T-helper 22 cell (primary cell): Measurements from ENCODE around the gene ZNF222.

Experiments used
- DNase-seq: peaks from one replicate; pipeline ENCODE4 v3.0.0-alpha.2; 2020; ENCODE audit warnings: low read depth

The ZNF222 gene

DNA sequence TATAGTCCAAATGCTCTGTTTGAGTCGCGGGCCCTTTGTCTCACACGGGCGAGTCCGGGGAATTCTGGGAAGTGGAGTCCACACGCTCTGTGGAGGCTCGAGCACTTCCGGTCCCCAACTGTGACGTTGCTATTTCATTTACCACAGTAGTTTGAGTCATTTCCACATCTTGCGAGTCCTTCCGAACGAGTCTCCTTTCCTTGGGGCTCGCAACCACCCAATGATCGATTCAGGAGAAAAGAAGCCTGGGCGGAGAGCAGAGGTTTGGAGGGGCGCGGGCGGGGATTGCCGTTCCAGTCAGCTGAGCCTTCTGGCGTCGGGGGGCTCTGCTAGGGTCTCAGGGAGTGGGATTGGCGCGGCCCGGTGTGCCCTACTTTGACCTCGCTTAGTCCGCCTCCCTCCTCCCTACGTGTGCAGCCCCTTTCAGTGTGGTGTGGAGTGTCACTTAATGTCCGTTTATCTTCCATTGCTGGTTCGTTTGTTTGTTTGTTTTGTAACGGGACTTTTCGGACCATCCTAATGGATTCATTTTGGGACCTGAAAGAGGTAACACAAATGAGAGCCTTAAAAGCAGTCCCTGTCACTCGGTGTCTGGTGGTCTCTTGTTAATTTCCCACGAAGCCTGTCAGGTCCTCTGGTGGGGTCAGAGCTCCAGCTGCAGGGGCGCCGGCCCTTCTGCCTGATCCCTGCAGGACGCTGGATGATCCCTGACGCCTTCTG, at the start of gene ZNF222:
ZNF222 (plus strand) TSS at position 163 of the 720 bp plus-strand sequence; CDS start at position 221, 58 bp downstream.
- peak; percentile 51 for DNase-seq

DNA sequence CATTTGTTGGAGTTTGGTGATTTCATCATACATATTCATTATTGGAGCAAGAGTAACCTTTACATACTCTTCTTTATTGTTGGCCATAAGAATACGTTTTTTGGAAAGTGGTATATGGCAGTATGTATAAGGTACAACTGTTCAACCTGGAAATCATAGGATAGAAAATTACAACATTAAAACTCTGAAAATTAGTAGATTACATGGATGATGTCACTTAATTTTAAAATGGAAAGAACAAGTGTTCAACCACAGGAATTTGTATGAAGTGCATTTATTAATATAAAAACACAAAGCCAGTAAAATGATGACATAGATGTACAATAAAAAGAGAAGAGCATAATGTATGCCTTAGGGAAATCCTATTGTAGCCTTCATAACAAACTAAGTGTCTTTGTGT, 48.4 kb upstream of the ZNF222 start:
- no peak for DNase-seq

DNA sequence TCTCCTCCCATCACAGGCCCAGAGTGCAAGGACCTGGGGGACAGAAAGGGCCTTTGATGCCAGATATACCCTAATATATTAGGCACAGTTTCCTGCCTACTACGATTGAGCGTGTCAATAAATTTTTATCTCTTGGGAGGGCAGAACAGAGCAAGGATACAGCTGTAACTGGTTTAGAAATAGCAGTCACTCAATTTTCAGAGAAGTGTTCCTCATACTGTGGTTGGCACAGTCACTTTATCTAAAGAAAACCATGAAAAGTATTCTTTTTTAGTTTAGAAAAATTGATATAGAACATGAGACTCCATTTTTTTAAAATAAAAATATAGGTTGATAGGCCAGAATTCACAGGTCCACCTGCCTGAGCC, 41.7 kb upstream of the ZNF222 start:
- no peak for DNase-seq

DNA sequence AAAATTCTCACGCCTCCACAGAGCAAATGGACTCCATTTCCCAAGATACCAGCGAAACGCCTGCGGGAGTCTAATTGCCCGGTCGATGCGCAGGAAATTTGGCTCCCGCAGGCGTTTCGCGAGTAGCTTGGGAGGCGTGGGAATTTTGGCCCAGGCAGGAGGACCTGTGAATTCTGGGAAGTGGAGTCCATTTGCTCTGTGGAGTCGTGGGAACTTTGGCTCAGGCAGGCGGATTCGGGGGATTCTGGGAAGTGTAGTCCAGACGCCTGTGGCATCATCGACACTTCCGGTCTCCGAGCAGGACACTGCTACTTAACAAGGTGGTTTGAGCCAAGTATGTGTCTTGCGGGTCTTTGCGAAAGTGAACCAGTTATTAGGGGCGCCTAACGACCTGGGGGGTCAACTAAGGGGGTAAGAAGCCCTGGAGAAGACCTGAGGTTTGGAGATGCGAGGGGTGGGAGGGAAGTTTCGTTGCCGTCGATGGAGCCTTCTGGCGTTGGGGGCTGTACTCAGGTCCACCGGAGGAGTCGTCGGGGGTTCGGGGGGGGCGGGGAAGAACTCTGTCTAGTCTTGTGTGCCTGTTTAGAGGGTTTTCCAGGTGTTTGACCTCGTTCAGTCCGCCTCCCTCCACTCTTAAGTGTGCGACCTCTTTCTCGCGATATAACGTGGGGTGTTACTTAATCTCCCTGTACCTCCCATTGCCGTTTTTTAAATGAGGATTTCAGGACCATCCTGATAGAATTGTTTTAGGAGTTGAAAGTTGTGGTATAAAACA, 41.1 kb upstream of the ZNF222 start, which contains the start of gene ZNF155:
ZNF155 (plus strand) TSS at position 277 of the 775 bp plus-strand sequence. CDS start 4,356 bp downstream, outside the sequence.
- peak; percentile 57 for DNase-seq

DNA sequence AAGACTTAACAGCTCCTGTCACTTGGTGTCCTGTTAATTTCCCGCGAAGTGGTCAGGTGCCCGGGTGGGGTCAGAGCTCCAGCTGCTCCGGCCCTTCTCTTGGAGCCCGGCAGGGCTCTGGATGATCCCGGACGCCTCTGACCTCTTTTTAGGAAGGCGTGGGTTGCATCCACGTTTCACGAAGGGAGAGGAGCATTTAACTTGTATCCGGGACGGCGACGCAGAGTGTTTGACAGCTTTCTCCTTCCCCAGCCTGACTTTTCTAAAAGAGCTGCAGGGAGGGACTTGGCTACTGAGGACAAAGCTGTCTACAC, 40.5 kb upstream of the ZNF222 start:
- no peak for DNase-seq

DNA sequence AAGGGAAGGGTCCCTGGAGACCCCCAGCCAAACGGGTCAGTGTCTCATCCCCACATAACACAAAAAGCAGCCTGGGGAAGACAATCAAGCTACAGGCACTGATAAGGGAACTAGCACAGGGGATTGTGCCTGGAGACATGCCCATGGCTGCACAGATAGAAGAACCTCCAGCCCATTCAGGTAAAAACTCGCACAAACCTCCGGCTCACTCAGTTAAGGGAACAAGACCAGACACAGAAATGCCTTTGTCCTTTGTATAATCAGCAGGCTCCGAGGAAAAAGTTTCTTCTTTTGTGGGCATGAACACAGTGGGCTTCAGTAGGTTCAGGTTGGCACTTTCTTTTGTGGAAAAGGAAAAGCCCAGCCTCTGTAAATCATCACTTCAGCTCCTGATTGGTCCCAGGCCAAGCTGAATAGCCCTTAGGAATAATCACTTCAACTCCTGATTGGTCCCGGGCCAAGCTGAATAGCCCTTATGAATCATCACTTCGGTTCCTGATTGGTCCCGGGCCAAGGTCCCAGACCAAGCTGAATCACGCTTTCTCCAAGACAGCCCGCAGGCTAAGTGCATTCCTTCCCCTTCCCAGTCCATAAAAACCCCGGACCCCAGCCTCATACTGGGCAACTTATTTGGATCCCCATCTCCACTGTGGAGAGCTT, 27.4 kb upstream of the ZNF222 start:
- no peak for DNase-seq

DNA sequence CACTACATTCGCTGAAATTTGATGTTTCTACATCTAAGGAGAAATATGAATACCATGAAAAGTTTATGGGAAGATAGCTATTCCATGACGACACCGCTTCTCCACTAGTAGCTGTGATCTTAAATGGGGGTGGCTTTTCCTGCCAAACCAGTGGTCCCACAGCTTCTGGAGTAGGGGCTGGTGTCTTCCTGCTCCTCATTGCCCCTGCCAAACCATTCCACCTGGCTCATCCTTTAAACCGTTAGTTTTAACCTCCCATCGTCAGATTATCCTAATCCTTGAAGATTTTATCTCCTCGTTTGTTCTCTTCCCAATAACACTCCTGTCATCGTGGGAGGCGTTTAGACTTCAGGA, 23.0 kb upstream of the ZNF222 start:
- no peak for DNase-seq

DNA sequence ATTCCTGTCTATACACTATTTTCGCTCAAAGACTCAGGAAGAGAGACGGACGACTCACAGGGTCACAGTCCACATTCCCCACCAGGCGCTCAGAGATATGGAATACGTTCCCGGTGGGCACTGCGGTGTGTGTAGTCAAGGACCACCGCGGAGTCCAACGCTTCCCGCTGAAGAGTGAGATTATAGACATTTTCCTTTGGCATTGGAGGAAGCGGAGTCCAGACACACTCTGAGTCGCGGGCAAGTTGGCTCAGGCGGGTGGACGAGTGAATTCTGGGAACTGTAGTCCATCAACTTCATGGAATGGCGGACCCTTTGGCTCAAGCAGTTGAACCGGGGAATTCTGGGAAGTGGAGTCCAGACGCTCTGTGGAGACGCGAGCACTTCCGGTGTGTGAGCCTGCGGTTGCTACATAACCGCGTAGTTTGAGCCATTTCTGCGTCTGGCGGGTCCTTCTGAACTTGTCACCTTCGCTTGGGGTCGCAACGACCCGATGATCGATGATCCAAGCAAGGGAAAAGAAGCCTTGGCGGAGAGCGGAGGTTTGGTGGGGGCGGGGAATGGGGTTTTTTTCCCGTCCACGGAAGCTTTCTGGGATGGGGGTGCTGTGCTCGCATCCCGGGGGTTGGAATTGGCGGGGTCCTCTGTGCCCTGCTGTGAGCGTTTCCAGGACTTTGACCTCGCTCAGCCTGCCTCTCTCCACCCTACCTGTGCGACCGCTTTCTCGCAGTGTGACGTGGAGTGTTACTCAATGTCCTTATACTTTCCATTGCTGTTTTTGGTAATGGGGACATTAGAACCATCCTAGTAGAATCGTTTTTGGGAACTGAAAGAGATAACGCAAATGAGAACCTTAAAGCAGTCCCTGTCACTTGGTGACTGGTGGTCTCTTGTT, 22.4 kb upstream of the ZNF222 start, which contains the start of gene ZNF230:
ZNF230 (plus strand) TSS at position 392 of the 895 bp plus-strand sequence. CDS start 4,122 bp downstream, outside the sequence.
- DNase-seq, result peak; percentile 74

DNA sequence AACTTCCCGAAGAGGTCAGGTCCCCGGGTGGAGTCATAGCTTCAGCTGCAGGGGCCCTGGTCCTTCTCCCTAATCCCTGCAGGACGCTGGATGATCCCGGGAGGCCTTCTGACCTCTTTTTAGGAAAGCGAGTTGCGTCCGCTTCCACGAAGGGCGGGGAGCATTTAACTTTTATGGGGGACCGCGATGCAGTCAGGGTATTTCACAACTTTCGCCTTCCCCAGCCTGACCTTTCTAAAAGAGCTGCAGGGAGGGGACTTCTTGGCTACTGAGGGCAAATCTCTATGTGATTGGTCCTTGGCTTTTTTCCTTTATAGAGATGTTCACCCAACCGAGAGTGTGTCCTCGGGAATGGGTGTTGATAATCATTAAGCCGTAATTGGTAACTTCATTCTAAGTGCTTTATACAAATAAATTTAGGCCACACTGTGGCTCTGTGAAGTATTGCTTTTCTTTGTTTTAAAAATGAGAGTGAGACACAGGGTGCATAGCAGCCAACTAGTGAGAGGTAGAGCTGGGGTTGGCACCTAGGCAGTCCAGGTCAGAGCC, 21.6 kb upstream of the ZNF222 start:
- DNase-seq, result no peak

DNA sequence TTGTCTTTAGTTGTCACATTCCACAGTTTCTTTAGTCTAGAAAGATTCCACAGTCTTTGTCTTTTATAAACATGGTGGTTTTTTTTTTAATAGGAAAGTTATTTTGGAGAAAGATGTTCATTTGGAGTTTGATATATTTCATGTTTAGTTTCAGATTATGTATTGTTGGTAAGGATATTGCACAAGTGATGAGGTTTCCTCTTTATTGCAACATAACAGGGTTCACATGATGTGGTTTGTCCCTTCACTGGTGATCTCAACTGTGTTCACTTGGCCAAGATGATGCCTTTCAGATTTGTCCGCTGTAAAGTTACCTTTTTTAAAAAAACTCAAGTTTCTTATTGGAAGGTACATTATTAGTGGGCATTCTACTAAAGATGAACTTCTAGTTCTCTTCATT, 19.2 kb upstream of the ZNF222 start:
- DNase-seq, result no peak

DNA sequence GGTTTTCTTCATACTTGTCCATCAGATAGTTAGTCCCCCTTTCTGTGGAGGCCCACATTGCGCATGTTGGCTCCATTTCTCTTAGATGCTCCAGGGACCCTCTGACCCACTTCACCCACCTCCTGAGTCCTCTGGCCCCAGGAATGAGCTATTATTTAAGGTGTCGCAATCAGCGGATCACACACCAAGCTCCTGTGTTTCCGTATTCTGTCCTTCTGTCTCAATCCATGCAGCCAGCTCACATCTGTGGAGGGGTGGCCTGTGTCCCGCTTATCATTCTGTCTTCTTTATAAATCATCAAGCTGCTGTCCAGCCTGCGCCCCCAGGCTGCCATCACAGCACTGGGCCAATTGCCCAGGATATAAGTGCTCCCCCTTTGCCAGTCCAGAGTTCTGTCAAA, 17.7 kb upstream of the ZNF222 start:
- DNase-seq, result no peak

DNA sequence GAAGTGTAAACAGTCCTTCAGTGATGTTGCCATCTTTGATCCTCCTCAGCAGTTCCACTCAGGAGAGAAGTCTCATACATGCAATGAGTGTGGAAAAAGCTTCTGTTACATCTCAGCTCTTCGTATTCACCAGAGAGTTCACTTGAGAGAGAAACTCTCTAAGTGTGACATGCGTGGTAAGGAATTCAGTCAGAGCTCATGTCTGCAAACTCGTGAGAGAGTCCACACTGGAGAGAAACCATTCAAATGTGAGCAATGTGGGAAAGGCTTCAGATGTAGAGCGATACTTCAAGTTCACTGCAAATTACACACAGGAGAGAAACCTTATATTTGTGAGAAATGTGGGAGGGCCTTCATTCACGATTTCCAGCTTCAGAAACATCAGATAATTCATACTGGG, 14.7 kb upstream of the ZNF222 start:
- no peak for DNase-seq

DNA sequence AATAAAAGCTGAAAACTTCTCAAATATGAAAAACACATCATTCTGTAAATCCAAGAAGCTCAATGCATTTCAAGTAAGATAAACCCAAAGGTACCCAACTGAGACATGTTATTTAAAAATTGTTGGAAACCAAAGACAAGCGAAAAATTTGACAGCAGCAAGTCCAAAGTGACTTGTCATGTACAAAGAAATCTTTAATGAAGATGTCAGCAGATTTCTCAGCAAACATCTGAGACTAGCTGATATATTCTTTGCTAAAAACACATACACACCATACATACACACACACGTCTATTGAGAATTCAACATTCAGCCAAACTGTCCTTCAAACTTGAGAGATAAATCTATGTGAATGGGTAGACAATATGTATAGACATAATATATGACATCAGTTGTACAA, 5.7 kb upstream of the ZNF222 start:
- DNase-seq, result no peak

DNA sequence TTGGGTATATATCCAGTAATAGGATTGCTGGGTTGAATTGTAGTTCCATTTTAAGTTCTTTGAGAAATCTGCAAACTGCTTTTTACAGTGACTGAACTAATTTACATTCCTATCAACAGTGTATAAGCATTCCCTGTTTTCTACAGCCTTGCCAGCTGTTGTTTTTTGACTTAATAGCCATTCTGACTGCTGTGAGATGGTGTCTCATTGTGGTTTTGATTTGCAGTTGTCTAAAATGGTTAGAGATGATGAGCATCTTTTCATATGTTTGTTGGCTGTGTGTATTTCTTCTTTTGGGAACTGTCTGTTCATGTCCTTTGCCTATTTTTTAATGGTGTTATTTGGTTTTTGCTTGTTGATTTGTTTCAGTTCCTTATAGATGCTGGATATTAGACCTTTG, 4.0 kb upstream of the ZNF222 start:
- no peak for DNase-seq

DNA sequence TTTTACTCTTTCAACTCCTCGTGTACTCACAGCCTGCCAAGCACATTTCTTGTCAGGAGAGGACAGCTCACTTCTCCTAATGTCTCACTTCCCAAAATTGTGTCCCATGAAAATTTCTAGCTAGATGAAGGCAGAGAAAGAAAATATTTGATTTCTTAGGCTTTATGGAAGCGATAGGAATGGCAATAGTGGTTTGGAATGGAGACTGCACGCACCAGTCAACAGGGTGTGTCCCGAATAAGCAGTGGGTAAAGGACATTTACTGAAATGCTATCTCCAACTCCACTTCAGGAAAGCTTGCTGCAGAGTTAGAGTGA, 321 bp upstream of the ZNF222 start:
- DNase-seq, result no peak

DNA sequence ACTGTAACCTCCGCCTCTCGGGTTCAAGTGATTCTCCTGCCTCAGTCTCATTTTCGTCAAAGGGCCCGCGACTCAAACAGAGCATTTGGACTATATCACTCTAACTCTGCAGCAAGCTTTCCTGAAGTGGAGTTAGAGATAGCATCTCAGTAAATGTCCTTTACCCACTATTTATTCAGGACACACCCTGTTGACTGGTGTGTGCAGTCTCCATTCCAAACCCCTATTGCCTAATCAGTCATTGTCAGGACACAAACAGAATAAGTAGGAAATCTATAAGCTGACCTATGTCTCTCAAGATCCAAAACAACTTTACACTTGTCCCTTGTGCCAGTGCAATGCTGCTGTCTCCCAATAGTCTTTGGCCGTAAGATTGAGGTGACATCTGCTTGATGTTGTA, 1.4 kb downstream of the ZNF222 start:
- no peak for DNase-seq

DNA sequence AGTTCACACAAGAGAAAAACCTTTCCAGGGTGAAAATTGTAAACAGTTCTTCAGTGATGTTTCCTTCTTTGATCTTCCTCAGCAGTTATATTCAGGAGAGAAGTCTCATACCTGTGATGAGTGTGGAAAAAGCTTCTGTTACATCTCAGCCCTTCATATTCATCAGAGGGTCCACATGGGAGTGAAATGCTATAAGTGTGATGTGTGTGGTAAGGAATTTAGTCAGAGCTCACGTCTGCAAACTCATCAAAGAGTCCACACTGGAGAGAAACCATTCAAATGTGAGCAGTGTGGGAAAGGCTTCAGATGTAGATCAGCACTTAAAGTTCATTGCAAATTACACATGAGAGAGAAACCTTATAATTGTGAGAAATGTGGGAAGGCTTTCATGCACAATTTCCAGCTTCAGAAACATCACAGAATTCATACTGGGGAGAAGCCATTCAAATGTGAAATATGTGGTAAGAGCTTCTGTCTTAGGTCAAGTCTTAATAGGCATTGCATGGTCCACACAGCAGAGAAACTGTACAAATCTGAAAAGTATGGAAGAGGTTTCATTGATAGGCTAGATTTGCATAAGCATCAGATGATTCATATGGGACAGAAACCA, 6.9 kb downstream of the ZNF222 start:
- DNase-seq, result no peak

DNA sequence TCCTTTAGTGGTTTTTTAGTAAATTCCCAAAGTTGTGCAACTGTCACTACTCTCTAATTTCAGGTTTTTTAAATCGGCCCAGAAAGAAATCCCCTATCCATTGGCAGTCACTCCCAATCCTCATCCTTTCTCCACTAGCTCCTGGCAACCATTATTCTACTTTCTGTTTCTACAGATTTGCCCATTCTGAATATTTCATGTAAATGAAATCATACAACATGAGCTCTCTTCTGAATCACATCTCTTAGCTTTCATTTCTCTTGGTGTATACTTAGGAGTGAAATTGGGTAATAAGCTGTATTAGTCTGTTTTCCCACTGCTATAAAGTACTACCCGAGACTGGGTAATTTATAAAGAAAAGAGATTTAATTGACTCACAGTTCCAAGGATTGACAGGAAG, 17.0 kb downstream of the ZNF222 start:
- DNase-seq, result no peak

DNA sequence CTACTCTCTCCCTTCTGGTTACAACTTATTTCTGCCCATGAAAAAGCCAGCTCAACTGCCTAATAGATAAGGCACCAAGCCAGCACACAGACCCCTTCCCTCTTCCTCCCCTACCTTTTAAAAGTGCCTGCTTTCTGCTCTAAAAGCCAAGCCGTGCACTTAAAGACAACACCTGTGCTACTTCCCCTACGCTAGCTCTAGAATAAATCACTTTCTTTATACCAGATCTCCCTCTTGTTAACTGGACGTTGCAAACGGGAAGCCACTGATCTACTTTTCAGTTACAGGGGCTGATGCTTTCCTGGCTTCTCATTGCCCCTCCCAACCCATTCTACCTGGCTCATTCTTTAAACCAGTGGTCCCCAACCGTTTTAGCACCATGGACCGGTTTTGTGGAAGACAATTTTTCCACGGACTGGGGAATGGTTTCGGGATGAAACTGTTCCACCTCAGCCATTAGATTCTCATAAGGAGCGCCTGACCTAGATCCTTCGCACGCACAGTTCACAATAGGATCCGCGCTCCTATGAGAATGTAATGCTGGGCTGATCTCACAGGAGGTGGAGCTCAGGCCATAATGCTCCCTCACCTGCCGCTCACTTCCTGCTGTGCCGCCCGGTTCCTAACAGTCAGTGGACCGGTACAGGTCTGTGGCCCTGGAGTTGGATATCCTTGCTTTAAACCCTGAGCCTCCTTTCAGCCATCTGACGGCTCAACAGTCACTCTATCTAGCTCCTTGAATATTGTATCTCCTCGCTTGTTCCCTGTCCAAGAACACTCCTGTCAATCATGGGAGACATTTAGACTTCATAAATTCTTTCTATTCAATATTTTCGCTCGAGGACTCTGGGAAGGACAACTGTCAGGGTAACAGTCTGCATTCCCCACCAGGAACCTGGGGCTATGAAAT, 25.8 kb downstream of the ZNF222 start:
- no peak for DNase-seq

DNA sequence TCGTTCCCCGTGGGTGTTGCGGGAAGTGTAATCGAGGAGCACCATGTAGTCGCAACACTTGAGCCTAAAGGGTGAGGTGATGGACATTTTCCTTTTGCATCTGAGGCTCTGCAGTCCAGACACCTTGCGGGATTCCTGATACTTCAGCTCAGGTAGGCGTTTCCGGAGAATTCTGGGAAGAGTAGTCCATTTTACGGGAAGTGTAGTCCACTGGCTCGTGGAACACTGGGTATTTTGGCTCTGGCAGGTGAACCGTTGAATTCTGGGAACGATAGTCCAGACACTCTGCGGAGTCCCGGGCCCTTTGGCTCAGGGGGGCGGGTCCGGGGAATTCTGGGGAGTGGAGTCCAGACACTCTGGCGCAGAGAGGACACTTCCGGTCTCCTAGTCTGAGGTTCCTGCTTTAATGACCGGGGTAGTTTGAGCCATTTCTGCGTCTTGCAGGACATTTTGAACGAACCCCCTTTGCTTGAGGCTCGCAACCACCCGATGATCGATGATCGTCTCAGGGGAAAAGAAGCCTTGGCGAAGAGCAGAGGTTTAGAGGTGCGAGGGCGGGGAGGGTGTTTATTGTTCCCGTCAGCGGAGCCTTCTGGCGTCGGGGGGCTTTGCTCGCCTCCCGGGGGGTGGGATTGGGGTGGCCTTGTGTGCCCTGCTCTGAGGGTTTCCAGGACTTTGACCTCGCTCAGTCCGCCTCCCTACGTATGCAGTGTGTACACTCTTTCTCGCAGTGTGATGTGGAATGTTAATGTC, 26.6 kb downstream of the ZNF222 start, which contains the start of gene ZNF223:
ZNF223 (plus strand) TSS at position 387 of the 753 bp plus-strand sequence. CDS start 3,141 bp downstream, outside the sequence.
- peak; percentile 32 for DNase-seq
